Gastrocnemius medialis (tissue), 4 donors: Measurements from ENCODE around the gene PATJ. TPM values are rescaled to one million over a fixed set of nuclear protein-coding genes. Genes with fewer than 3 reads are reported as not detected.
"Not testable (repeated sequence)": the region's sequence is repeated elsewhere in the genome, so short reads cannot be mapped to it uniquely, and the experiment has no call there.

Source experiments
- ATAC-seq, 2 donors: fragments of 150-250 bp; one replicate each; pipeline ENCODE4 v1.9.1; 2016
- DNase-seq, 2 donors: peaks; one replicate each; pipeline ENCODE4 v3.0.0-alpha.2; 2019
- H3K27ac ChIP-seq, 4 donors: fragments of 200-600 bp; sonication (generic); 1 replicate in 1 of 4; 2 replicates in 3 of 4; pipeline ENCODE4 v1.5.1; 2016 to 2018; ENCODE audit warnings: mild to moderate bottlenecking in 2 of 4, moderate library complexity in 1 of 4
- H3K27me3 ChIP-seq, 3 donors: fragments of 200-600 bp; sonication (generic) in 2 of 3; 1 replicate in 1 of 3; 2 replicates in 2 of 3; pipeline versions ENCODE4 v1.5.1 to v1.6.0; 2016 to 2019; ENCODE audit warnings: mild to moderate bottlenecking in 1 of 3, moderate library complexity in 1 of 3
- H3K36me3 ChIP-seq, 2 donors: fragments of 200-600 bp; sonication (generic) in 1 of 2; one replicate each; pipeline ENCODE4 v1.5.1; 2017 to 2018
- H3K4me1 ChIP-seq, 2 donors: fragments of 200-600 bp; sonication (generic) in 1 of 2; one replicate each; pipeline ENCODE4 v1.5.1; 2016 to 2017; ENCODE audit warnings: mild to moderate bottlenecking in 2 of 2
- H3K4me3 ChIP-seq, 4 donors: fragments of 200-600 bp; sonication (generic) in 3 of 4; 1 replicate in 1 of 4; 2 replicates in 3 of 4; pipeline ENCODE4 v1.5.1; 2016 to 2019; ENCODE audit warnings: mild to moderate bottlenecking in 2 of 4
- H3K9me3 ChIP-seq, 3 donors: fragments of 200-600 bp; sonication (generic) in 2 of 3; 1 replicate in 1 of 3; 2 replicates in 2 of 3; pipeline ENCODE4 v1.5.1; 2016 to 2019
- POLR2A ChIP-seq, 2 donors: fragments of 450-650 bp; IDR thresholded peaks; one replicate each; pipeline ENCODE4 v1.6.1; 2017; ENCODE audit warnings: antibody characterized with exemption in 2 of 2, mild to moderate bottlenecking in 2 of 2, moderate library complexity in 2 of 2
- in situ Hi-C, 4 donors: fragments of 200-750 bp; cut with MboI; loops; one replicate each; pipeline versions ENCODE4 v1.15.0 to v1.8.0; 2017; ENCODE audit warnings: low sequenced_read_pairs in 4 of 4
- intact Hi-C: fragments of 100-400 bp; cut with DNase I; formaldehyde crosslinking; loops from one replicate; pipeline ENCODE4 v1.15.1; 2023; ENCODE audit warnings: low total_unique reads
- total RNA-seq, 4 donors: library from RNA; depleted of rRNA; stranded (reverse); fragments of >200 nt; gene quantifications; one replicate each; pipeline versions ENCODE4 v1.1.0 to v1.2.3, GENCODE V29; 2016
- TF ChIP-seq, protein P1 (sequence below), 5 experiments: fragments of 450-650 bp in 3 of 5; fragments of 200-600 bp in 2 of 5; sonication (generic) in 2 of 5; IDR thresholded peaks in 4 of 5; conservative IDR thresholded peaks in 1 of 5; 1 replicate in 4 of 5; 2 replicates in 1 of 5; pipeline ENCODE4 v1.5.1; 2016 to 2019; ENCODE audit warnings: antibody characterized with exemption in 5 of 5, mild to moderate bottlenecking in 3 of 5, moderate library complexity in 3 of 5

Gene PATJ
- total RNA-seq, 4 donors from 2014 or later = 19.3 to 44.8 (median 26.0) TPM

DNA sequence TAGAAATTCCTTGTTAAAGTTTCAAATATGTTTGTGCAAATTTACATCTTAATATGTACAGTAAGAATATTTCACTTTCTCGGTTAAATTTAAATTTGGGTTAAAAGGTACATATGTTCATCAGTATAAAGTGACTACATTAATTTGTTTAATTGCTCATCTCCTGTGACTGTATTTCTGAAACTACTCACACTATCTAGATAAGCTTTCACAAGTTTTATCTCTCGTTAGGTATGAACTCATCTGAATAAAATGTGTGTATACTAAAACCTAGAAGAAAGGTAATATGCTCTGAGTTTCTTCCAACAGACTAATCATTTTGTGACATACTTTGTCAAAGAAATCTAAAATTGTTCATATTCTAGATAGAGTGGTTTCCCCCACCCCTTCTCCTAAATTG lies 150.7 kb downstream of the PATJ start:
- ATAC-seq (no peak), DNase-seq (no peak)
- Histone ChIP-seq H3K27me3 (no peaks in the 10 kb centered on the region), H3K9me3 (no peaks in the 10 kb centered on the region), H3K4me3 (no peak overlapping the region), H3K27ac (no peak overlapping the region), H3K4me1 (peaks cover 2 to 8% of the 10 kb centered on the region in 2 donors), H3K36me3 (no peaks in the 10 kb centered on the region)
- in situ Hi-C loops (no loop called here), intact Hi-C loops (no loop called here)
- TF ChIP-seq, protein P1, sequence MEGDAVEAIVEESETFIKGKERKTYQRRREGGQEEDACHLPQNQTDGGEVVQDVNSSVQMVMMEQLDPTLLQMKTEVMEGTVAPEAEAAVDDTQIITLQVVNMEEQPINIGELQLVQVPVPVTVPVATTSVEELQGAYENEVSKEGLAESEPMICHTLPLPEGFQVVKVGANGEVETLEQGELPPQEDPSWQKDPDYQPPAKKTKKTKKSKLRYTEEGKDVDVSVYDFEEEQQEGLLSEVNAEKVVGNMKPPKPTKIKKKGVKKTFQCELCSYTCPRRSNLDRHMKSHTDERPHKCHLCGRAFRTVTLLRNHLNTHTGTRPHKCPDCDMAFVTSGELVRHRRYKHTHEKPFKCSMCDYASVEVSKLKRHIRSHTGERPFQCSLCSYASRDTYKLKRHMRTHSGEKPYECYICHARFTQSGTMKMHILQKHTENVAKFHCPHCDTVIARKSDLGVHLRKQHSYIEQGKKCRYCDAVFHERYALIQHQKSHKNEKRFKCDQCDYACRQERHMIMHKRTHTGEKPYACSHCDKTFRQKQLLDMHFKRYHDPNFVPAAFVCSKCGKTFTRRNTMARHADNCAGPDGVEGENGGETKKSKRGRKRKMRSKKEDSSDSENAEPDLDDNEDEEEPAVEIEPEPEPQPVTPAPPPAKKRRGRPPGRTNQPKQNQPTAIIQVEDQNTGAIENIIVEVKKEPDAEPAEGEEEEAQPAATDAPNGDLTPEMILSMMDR (IDR thresholded peaks at IDR 0.05 in 4 of 5, conservative IDR thresholded peaks at IDR 0.05 in 1 of 5) = no peak
- no peak for TF ChIP-seq POLR2A (IDR thresholded peaks at IDR 0.05)

DNA sequence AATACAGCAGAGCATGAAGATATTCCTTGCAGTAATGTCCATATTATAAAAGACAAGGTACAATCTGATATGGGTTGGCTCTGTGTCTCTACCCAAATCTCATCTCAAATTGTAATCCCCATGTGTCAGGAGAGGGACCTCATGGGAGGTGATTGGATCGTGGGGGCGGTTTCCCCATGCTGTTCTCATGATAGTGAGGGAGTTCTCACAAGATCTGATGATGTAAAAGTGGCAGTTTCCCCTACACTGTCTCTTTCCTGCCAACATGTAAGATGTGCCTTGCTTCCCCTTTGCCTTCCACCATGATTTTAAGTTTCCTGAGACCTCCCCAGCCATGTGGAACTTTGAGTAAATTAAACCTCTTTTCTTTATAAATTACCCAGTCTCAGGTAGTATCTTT lies 152.0 kb downstream of the PATJ start:
- H3K36me3 ChIP-seq, H3K27ac ChIP-seq, H3K4me1 ChIP-seq, ATAC-seq, in situ Hi-C loops, DNase-seq, intact Hi-C loops, H3K4me3 ChIP-seq, H3K27me3 ChIP-seq, H3K9me3 ChIP-seq: not testable (repeated sequence)

DNA sequence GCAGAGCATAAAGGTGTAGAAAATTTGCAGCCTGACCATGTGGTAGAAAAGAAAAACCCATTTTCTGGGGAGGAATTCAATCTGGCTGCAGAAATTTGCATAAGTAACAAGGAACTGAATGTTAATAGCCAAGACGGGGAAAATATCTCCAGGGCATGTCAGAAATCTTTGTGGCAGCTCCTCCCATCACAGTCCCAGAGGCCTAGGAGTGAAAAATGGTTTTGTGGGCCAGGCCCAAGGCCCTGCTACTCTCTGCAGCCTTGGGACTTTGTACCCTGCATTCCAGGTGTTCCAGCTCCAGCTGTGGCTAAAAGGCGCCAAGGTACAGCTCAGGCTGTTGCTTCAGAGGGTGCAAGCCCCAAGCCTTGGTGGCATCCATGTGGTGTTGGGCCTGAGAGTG lies 152.9 kb downstream of the PATJ start:
- DNase-seq (no peak), ATAC-seq (no peak)
- in situ Hi-C loops (no loop called here), intact Hi-C loops (no loop called here)
- no peaks in the 10 kb centered on the region for H3K4me1 ChIP-seq
- no peak overlapping the region for H3K4me3 ChIP-seq
- no peak overlapping the region for H3K27ac ChIP-seq
- no peaks in the 10 kb centered on the region for H3K27me3 ChIP-seq
- no peaks in the 10 kb centered on the region for H3K36me3 ChIP-seq
- TF ChIP-seq POLR2A (IDR thresholded peaks at IDR 0.05) = no peak
- TF ChIP-seq, protein P1 (IDR thresholded peaks at IDR 0.05 in 4 of 5, conservative IDR thresholded peaks at IDR 0.05 in 1 of 5) = no peak
- no peaks in the 10 kb centered on the region for H3K9me3 ChIP-seq

DNA sequence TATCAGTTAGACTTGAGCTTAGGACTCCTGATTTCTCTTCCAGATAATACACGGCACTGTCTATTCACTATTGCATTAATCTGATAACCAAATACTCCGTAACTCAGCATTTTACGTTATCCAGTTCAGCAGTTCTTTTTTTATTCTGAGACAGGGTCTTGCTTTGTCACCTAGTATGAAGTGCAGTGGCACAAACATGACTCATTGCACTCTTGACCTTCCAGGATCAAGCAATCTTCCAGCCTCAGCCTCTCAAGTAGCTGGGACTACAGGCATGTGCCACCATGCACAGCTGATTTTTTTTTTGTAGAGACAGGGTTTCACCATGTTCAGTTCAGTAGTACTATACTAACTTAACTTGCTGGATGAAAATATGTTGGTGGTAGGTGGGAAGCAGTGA lies 156.4 kb downstream of the PATJ start:
- no peak overlapping the region for H3K27ac ChIP-seq
- no peaks in the 10 kb centered on the region for H3K27me3 ChIP-seq
- in situ Hi-C loops = no loop called here
- no peak for DNase-seq
- ATAC-seq = no peak
- intact Hi-C loops = no loop called here
- H3K4me3 ChIP-seq = no peak overlapping the region
- TF ChIP-seq POLR2A (IDR thresholded peaks at IDR 0.05) = no peak
- TF ChIP-seq, protein P1 (IDR thresholded peaks at IDR 0.05 in 4 of 5, conservative IDR thresholded peaks at IDR 0.05 in 1 of 5) = no peak
- no peaks in the 10 kb centered on the region for H3K36me3 ChIP-seq
- no peaks in the 10 kb centered on the region for H3K9me3 ChIP-seq
- H3K4me1 ChIP-seq = no peaks in the 10 kb centered on the region

DNA sequence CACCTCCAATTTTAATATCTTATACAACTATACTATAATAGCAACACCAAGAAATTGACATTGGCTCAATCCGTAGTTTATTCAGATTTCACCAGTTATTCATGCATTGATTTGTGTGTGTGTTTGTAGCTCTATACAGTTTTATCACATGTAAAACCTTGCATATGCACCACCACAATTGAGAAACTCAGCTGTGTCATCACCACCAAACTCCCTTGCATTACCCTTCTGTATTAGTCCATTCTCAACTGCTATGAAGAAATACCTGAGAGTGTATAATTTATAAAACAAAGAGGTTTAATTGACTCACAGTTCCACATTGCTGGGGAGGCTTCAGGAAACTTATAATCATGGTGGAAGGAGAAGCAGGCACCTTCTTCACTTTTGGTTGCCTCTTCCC lies 162.1 kb downstream of the PATJ start:
- H3K4me1 ChIP-seq = no peaks in the 10 kb centered on the region
- intact Hi-C loops = no loop called here
- DNase-seq (no peak), ATAC-seq (no peak)
- H3K36me3 ChIP-seq = peaks cover 0 to 2% of the 10 kb centered on the region in 2 donors
- no peaks in the 10 kb centered on the region for H3K27me3 ChIP-seq
- in situ Hi-C loops = no loop called here
- H3K27ac ChIP-seq = no peak overlapping the region
- no peaks in the 10 kb centered on the region for H3K9me3 ChIP-seq
- no peak overlapping the region for H3K4me3 ChIP-seq
- TF ChIP-seq, protein P1 (IDR thresholded peaks at IDR 0.05 in 4 of 5, conservative IDR thresholded peaks at IDR 0.05 in 1 of 5) = no peak
- no peak for TF ChIP-seq POLR2A (IDR thresholded peaks at IDR 0.05)
